ENCODE data around the gene HOPX. TPM values are rescaled to one million over a fixed set of nuclear protein-coding genes. Genes with fewer than 3 reads are reported as not detected.
"Not testable (repeated sequence)": the region's sequence is repeated elsewhere in the genome, so short reads cannot be mapped to it uniquely, and the experiment has no call there.

Gene HOPX
- total RNA-seq, 1 donor from 2014 or later: 0.55 TPM

- Mint-ChIP-seq H3K4me3 (ENCODE audit: low read depth) (no peak overlapping the region), H3K27ac (no peak overlapping the region), H3K27me3 (peaks cover 8% of the 10 kb centered on the region), H3K4me1 (ENCODE audit: low read depth) (no peaks in the 10 kb centered on the region), H3K9me3 (ENCODE audit: low read depth) (no peaks in the 10 kb centered on the region), H3K36me3 (ENCODE audit: insufficient read depth) (no peaks in the 10 kb centered on the region)
- DNase-seq (ENCODE audit: low spot score, unreplicated experiment): no peak
- TF ChIP-seq CTCF (IDR thresholded peaks at IDR 0.05; ENCODE audit: unreplicated experiment): no peak
Measured at GRCh38 chr4:56698329-56698728, 17.2 kb upstream of the HOPX start.

- Mint-ChIP-seq H3K36me3 (ENCODE audit: insufficient read depth) (no peaks in the 10 kb centered on the region), H3K4me3 (ENCODE audit: low read depth) (no peak overlapping the region), H3K9me3 (ENCODE audit: low read depth) (no peaks in the 10 kb centered on the region), H3K4me1 (ENCODE audit: low read depth) (peaks cover 5% of the 10 kb centered on the region), H3K27ac (no peak overlapping the region), H3K27me3 (peaks cover 8% of the 10 kb centered on the region)
- no peak for TF ChIP-seq CTCF (IDR thresholded peaks at IDR 0.05; ENCODE audit: unreplicated experiment)
- no peak for DNase-seq (ENCODE audit: low spot score, unreplicated experiment)
Measured at GRCh38 chr4:56696056-56696455, 15.0 kb upstream of the HOPX start.

- H3K9me3 Mint-ChIP-seq (ENCODE audit: low read depth); H3K4me3 Mint-ChIP-seq (ENCODE audit: low read depth); DNase-seq (ENCODE audit: low spot score, unreplicated experiment); H3K4me1 Mint-ChIP-seq (ENCODE audit: low read depth); H3K27ac Mint-ChIP-seq; H3K36me3 Mint-ChIP-seq (ENCODE audit: insufficient read depth): not testable (repeated sequence)
- H3K27me3 Mint-ChIP-seq: peaks cover 15% of the 10 kb centered on the region
Measured at GRCh38 chr4:56693476-56693875, 12.4 kb upstream of the HOPX start.

GRCh38 chr4:56692576-56692975 is 11.5 kb upstream of the HOPX start:
- no peak for DNase-seq (ENCODE audit: low spot score, unreplicated experiment)
- no peaks in the 10 kb centered on the region for H3K9me3 Mint-ChIP-seq (ENCODE audit: low read depth)
- no peaks in the 10 kb centered on the region for H3K36me3 Mint-ChIP-seq (ENCODE audit: insufficient read depth)
- no peak overlapping the region for H3K27ac Mint-ChIP-seq
- TF ChIP-seq CTCF (IDR thresholded peaks at IDR 0.05; ENCODE audit: unreplicated experiment): no peak
- H3K27me3 Mint-ChIP-seq: peaks cover 14% of the 10 kb centered on the region
- no peak overlapping the region for H3K4me3 Mint-ChIP-seq (ENCODE audit: low read depth)
- H3K4me1 Mint-ChIP-seq (ENCODE audit: low read depth): peaks cover 5% of the 10 kb centered on the region

- TF ChIP-seq CTCF (IDR thresholded peaks at IDR 0.05; ENCODE audit: unreplicated experiment): no peak
- no peaks in the 10 kb centered on the region for H3K36me3 Mint-ChIP-seq (ENCODE audit: insufficient read depth)
- H3K4me3 Mint-ChIP-seq (ENCODE audit: low read depth): no peak overlapping the region
Measured at GRCh38 chr4:56691425-56691824, 10.3 kb upstream of the HOPX start.

GRCh38 chr4:56690393-56690792 is 9.3 kb upstream of the HOPX start:
- no peak for TF ChIP-seq CTCF (IDR thresholded peaks at IDR 0.05; ENCODE audit: unreplicated experiment)
- Mint-ChIP-seq H3K9me3 (ENCODE audit: low read depth) (no peaks in the 10 kb centered on the region), H3K4me1 (ENCODE audit: low read depth) (peaks cover 7% of the 10 kb centered on the region), H3K27ac (no peak overlapping the region), H3K36me3 (ENCODE audit: insufficient read depth) (no peaks in the 10 kb centered on the region), H3K27me3 (peaks cover 22% of the 10 kb centered on the region), H3K4me3 (ENCODE audit: low read depth) (no peak overlapping the region)
- DNase-seq (ENCODE audit: low spot score, unreplicated experiment): no peak

More at GRCh38 chr4:56691425-56691824, 10.3 kb upstream of the HOPX start:
- peaks cover 22% of the 10 kb centered on the region for H3K27me3 Mint-ChIP-seq
- H3K27ac Mint-ChIP-seq: no peak overlapping the region
- H3K4me1 Mint-ChIP-seq (ENCODE audit: low read depth): peaks cover 7% of the 10 kb centered on the region
- no peak for DNase-seq (ENCODE audit: low spot score, unreplicated experiment)
- no peaks in the 10 kb centered on the region for H3K9me3 Mint-ChIP-seq (ENCODE audit: low read depth)

Measured in progenitor cell of endocrine pancreas (in vitro differentiated cells).